Left hindlimb (tissue), 1 donor: ENCODE data around the gene GIGYF2.

Source experiments
- DNase-seq: peaks from one replicate; pipeline ENCODE4 v3.0.0-alpha.2; 2018

The GIGYF2 gene

DNA sequence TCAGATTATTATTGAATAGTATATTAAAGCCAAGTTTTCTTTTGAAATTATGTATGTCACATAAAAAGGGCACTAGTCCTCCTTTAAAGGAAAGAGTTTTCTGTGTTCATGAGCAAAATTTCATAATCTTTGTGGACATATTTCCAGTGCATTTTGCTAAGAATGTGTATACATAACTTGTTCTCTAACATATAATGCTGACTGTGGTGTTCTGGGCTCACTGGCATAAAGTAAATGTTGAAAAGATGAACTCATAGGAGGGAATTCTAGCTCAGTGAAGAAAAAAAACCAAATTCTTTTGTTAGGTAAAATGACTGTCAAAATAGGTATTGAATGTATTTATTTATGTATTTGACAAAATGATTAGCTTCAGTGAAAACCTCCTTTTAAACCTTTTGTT lies 73.1 kb downstream of the GIGYF2 start:
- DNase-seq, result no peak

DNA sequence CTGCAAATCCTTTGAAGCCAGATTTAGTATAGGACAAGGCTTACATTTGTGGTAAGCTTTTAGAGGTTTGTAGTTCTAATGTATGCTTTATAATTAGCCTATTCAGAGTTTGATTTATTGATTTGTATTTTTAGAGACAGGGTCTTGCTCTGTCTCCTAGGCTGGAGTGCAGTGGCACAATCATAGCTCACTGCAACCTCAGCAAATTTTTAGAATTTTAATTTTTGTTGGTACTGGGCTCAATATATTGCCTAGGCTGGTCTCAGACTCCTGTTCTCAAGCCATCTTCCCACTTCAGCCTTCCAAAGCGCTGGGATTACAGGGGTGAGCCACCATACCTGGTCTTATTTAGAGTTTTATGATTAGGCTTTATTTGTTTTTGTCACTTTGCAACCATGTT lies 74.7 kb downstream of the GIGYF2 start:
- no peak for DNase-seq

DNA sequence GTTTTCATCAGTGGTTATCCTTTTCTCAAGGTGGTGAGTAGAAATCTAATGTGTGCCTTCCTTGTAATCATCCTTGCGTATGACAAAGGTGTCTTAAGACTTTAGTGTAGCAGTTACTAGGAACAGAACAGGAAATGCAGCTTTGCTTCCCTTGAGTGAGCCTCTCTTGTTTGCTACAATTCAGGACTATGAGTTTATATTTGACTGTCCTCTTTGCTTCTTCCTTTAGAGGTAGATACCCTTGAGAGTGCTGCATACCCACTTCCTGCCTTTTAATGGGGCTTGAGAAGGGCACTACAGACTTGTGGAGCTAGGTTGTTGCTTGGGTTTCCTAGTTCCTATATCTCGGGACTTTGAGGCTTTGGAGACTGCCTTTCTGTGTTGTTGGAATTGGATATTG lies 75.4 kb downstream of the GIGYF2 start:
- no peak for DNase-seq

DNA sequence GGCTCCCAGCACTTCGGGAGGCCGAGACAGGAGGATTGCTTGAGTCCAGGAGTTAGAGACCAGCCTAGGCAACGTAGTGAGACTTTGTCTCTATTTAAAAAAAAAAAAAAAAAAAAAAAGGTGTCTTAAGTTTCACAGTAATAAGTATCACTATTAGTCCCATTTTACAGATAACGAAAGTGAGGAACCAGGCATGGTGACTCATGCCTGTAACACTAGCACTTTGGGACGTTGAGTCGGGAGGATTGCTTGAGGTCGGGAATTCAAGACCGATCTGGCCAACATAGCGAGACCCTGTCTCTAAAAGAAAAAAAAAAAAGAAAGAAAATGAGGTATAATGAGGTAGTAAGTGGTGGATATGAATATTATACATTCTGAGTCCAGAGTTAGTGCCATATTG lies 76.7 kb downstream of the GIGYF2 start:
- no peak for DNase-seq

DNA sequence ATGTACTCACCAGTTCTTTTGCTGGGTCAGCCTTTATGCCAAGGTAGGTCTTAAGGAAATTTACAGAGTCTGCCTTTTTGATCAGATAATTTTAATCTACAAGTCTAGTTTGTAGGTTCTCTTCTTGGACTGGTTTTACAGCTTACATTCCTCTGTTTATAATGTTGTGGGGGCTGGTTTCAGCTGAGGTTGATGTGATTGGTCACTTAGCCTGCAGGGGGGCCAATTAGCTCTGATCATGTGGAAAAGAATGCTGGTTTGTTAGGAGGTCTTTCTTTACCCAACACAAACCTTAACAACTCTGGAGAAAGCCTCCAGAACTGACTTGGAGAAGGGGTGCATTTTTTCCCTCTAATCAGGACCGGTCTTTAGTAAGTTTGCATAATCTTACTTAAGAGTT lies 79.3 kb downstream of the GIGYF2 start, which contains the start of gene KCNJ13:
Gene KCNJ13 (minus strand): TSS at position 131 of the 400 bp plus-strand sequence. CDS start 5,203 bp downstream, outside the sequence.
- DNase-seq, result no peak

DNA sequence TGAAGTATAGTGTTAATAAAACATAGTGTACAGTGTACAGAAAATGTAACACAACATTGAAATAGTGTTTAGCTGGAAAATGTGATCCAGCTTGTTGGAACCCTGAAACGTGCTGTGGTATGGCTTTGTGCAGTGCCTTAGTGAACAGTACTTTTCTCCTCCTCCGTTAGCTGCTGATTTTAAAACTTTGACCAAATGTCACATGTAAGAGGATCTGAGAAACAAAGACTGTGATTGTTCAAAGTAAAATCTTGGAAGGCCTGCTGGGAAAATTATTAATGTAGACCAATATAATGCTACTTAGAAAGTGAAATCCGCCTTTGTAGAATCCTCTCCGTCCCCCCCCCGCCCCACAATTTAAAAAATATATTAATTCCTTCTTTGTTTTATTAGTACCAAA lies 80.1 kb downstream of the GIGYF2 start:
- no peak for DNase-seq

DNA sequence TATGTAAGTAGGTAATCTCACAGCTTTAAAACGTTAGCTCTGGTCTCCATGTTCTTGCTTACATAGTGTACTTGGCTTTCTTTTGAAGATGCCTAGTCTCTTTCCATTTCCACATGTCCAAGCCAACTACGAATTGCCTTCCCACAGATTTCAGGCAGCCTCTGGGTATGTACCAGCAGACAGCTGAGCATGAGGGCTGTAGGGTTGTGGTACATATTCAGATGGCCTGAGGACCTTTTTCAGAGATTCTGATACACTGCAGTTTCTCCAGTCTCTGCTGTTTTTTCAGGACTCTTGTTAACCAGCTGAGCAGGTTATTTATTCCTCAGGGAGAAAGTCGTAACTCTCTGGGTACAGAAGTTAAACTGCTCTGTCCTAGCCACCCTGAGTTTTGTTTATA lies 82.3 kb downstream of the GIGYF2 start:
- DNase-seq, result no peak

DNA sequence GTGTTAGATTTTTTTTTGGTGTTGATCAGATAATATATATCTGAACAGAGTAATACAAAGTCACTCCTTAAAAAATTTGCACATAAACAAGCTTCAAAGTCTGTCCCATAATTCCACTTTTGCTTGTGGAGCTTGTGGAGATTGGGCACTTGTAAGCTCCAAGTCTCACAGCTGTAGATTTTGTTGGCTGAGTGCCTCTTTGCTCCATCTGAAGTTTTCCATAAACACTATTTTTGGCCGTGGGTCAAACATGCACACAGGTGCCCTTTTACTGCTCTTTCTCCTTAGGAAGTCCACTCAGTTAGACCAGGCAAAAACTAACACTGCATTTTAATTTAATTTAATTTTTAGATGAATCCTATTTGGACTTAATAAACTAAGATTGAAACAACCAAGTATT lies 82.8 kb downstream of the GIGYF2 start:
- no peak for DNase-seq

DNA sequence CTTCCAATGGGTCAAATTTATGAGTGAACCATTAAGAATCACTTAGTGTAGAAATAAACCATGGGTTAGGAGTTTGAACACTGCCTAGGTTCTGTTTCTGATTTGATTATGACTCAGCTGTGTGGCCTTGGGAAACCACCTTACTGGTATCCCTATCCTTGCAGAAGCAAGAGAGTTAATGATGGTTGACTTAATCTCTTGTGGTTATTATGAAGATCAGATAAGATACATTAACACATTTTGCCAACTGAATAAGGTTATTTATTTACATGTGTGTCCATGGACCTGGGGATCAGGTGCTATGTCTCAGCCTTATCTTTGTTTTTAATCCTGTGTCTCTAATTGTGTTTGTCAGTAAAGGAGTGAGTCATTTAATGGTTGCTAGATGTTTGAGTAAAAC lies 84.6 kb downstream of the GIGYF2 start:
- DNase-seq, result no peak

DNA sequence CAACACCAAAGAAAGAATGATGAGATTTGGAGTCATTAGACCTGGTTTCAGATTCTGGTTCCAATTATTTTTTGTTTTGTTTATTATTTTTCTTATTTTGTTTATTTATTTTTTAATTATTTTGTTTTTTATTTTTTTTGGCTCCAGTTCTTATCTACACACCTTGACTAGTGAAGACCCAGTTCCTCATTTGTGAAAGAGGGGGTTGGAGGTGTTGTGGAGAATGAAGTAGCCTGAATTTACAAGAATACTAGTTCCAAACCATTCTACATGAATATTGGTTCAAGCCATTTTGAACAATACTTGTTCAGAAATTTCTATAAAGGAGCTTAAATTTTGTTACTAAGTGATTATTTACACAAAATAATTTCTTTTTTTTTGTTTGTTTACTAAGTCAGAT lies 86.1 kb downstream of the GIGYF2 start:
- no peak for DNase-seq

DNA sequence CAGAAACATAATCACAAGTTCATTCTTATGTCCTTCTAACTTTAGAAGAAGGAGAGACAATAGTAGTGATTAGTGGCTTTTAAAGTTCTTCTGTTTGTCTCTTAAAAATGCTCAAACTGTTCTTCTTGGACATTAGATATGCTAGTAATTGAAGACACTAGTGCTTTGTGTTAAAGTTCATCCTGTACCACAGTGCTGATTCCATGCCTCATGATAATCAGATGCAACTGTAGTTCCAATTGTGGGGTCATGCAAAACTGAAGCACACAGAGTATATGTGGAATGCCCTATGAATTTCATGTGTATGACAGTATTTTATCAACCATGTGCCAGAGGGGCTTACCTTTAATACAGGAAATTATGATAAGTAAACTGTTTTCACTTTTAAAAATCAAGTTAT lies 90.7 kb downstream of the GIGYF2 start:
- DNase-seq, result no peak

DNA sequence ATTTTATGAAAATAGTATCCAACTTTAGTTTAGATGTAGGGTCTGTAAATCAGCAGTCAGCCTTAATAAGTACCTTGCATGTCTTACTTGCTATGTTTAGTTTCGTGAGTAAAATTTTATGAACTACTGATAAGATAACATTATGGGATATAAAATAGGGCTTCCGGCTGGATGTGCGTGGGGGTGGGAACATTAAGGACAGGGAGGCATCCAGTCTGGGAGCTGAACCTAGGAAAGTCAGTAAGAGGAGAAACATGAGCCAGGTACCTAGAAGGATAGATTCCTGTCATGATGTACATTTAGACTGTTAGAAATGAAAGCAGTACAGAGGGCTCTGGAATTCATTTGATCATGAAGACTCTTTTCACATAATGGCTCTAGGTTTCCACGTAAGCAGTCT lies 92.0 kb downstream of the GIGYF2 start:
- no peak for DNase-seq

DNA sequence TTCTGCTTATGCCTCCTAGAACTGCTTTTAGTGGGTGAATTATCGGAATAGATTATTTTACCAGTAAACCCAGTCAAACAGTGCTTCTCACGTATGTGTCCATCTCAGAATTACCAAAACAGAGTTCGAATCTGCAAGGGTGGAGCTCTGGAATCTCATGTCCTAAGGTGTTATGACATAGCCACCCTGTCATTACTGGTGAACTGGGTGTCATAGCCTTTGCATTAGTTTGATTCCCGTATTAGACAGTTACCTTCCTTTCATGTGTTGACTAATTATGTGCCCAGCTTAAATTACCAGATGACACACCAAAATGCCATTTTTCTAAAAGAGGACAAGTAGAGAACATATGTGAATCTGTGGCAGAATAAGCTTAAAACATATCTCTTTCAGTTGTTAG lies 94.4 kb downstream of the GIGYF2 start:
- no peak for DNase-seq

DNA sequence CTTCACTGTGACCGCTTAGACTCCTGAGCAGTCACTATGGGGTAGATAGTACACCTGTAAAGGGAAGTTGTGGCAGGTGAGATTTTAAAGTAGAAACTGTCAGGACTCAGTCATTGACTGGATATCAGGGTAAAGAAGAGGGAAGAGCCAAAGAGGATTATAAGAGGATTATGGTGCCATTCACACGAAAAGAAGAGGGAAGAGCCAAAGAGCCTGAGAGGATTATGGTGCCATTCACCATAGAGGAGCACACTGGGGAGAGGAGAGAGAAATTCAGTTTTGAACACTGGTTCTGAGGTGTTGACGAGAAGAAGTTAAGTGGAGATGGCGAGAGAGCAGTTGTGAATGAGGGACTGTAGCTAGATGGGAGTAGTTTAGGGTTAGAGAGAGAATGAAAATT lies 96.1 kb downstream of the GIGYF2 start:
- DNase-seq, result no peak

DNA sequence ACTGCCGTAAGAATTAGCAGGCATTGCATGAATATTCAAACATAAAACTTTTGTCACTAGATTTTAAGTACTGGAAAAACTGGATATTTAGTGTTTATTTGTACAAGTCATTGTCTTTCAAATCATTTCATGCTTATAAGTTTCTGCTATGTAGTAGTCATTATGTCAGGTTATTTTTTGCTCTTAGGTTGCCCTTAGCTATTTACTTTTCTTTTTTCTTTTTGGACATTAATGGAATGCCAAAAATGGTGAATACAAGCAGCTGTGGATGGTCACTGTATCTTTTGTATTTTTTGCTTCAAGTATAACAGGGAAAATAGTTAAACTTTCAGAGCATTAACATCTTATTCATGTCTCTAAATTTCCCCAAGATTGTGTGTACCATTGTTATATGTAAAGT lies 97.8 kb downstream of the GIGYF2 start:
- DNase-seq, result no peak

DNA sequence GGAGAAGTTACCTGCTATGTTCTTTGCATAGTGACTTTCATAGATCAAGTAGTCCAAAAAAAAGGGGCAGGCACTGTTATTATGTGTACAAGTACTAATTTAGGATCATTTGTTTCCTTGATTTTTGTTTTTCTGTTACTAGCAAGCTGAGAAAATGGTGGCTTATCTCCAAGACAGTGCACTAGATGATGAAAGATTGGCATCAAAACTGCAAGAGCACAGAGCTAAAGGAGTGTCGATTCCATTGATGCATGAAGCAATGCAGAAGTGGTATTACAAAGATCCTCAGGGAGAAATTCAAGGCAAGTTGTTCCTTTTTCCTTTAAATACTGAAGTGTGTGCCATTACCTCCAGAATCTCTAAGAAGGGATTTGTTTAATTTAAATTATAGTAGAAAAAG lies 98.8 kb downstream of the GIGYF2 start:
- DNase-seq, result no peak

DNA sequence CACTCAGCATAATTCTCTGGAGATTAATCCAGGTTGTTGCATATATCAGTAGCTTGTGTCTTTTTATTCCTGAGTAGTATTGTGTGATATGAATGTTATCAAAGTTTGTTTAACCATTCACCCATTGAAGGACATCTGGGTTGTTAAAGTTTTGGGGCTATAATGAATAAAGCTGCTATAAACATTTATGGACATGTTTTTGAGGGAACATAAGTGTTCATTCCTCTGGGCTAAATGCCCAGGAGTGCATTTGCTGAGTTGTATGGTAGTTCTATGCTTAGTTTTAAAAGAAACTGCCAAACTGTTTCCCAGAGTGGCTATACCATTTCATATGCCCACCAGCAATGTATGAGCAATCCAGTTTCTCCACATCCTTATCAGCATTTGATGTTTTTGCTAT lies 101.1 kb downstream of the GIGYF2 start:
- DNase-seq, result no peak

DNA sequence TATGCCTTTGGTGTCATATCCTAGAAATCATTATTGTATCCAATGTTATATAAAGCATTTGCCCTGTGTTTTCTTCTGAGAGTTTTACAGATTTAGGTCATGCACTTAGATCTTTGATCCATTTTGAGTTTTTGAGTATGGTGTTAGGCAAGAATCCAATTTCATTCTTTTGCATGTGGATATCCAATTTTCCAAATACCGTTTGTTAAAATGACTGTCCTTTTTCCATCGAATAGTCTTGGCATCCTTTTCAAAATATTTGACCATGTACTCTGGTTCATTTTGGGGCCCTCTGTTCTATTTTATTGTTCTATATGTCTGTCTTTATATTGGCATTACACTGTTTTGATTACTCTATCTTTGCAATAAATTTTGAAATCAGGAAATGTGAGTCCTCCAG lies 103.0 kb downstream of the GIGYF2 start:
- no peak for DNase-seq

DNA sequence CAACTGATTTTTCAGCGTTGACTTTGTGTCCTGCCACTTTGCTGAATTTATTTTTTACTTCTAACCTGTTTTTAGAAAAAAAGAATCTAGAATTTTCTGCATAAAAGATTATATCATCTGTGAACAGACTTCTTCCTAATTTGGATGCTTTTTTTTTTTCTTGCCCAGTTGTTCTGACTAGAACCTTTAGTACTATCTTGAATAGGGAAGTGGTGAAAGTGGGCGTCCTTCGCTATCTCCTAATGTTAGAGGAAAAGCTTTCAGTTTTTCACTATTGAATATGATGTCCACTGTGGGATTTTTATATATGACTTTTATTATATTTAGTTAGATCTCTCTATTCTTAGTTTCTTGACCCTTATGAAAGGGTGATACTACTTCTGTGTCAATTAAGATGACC lies 105.0 kb downstream of the GIGYF2 start:
- no peak for DNase-seq

DNA sequence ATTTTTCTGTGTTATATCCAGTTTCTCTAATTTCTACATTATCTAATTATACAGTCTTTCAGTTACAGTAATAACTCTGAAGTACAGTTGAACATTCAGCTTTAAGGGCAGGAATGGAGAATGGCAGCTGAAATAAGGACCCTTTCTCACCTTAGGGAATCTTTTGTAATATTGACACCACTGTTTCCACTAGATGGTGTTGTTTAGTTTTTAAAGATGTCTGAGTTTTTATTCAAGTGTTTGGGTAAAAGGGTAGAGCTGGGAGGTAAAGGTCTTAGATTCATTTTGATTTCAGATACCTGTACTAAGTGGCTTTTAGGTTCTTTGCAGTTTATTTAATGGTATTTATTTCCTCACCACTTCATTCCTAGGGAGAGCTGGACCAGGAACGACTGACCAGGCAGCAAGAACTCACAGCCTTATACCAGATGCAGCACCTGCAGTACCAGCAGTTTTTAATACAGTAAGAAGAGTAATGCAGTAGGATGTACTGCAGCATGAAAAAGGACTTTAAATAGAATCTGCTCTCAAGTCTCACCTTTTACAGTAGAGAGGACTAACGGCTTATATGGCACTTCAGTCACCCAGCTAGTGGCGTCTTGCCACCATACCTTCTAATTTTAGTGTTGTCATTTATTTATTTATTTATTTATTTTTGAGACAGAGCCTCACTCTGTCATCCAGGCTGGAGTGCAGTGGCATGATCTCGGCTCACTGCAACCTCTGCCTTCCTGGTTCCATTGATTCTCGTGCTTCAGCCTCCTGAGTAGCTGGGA lies 112.4 kb downstream of the GIGYF2 start:
- DNase-seq, result no peak

DNA sequence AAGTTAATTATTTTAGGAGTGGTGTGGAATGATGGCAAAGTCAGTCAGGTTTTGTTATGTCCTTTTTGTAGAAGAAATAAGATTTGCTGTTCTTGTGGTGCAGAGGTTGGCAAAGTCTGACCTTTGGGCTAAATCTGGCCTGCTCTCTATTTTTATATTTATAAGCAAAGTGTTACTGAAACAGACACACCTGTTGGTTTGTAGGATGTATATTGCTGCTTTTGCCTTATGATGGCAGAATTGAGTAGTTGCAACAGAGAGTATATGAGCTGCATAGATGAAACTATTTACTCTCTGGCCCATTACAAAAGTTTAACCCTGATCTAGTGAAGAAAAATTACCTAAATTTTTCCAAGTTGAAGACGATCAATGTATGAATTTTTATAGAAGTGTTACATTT lies 113.3 kb downstream of the GIGYF2 start:
- DNase-seq, result no peak

DNA sequence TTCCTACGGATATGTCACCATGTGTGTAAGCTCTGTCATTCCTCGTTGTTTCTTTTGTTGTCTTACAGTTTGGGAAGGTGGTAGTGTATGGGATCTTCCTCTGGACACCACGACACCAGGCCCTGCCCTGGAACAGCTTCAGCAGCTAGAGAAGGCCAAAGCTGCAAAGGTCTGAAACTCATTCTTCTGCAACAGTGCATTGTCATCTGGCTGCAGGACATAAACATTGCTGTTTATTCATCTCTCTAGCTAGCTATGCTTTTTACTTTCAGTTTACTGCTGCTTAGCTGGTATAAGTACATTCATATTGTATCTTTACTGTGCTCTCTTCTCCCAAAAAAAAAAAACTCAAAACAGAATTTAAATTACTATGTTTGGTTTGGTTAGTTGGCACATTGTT lies 118.4 kb downstream of the GIGYF2 start:
- no peak for DNase-seq

DNA sequence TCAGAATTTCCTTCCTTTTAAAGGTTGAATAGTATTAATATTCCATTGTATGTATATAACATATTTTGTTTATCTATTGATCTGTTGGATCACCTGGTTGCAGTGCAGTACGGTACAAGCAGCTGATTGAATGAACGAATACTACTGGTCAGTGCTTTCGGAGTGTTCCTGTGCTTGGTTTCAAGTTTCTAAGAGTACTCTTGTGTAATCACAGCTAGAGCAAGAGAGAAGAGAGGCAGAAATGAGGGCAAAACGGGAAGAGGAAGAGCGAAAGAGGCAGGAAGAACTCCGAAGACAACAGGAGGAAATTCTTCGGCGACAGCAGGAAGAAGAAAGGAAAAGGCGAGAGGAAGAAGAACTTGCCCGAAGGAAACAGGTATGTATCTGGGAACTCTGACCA lies 119.5 kb downstream of the GIGYF2 start:
- no peak for DNase-seq

DNA sequence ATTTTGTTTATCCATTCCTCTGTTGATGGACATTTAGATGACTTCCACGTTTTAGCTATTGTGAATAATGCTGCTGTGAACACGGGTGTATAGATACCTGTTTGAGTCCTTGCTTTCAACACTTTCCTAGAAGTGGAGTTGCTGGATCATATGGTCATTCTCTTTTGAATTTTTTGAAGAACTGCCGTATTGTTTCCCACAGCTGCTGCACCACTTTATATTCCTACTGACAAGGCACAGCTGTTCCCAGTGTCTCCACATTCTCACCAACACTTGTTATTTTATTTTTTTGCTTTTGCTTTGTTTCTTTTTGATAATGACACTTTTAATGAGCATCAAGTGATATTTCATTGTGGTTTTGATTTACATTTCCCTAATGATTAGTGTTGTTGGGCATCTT lies 120.6 kb downstream of the GIGYF2 start:
- no peak for DNase-seq

DNA sequence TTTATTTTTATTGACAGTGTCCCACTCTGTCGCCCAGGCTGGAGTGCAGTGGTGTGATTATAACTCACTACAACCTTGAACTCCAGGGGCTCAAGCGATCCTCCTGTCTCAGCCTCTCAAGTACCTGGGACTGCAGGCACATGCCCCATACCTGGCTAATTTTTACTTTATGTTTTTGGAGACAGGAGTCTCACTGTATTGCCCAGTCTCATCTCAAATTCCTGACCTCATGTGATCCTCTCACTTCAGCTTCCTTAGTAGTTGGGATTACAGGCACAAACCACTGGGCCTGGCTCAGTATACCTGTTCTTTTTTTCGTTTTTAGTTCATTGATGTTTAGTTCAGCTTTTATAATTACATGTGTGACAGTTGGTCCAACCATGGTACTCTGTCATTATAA lies 132.9 kb downstream of the GIGYF2 start:
- no peak for DNase-seq
